AG09309 (cell line): Measurements from ENCODE around the gene MTTP.

Source experiments
- DNase-seq: peaks from one replicate; pipeline ENCODE4 v3.0.0-alpha.2; 2010; ENCODE audit warnings: low read depth
- H3K4me3 ChIP-seq: 2 replicates; pipeline ENCODE4 v1.5.1; 2011; ENCODE audit warnings: mild to moderate bottlenecking, low read depth, low read length, moderate library complexity; ENCODE audit not compliant: control insufficient read depth
- CTCF ChIP-seq: IDR thresholded peaks from 2 replicates; pipeline ENCODE4 v1.5.1; 2011; ENCODE audit warnings: mild to moderate bottlenecking, low read depth, low read length, inconsistent platforms; ENCODE audit not compliant: insufficient read depth, control insufficient read depth; ENCODE audit errors: missing control alignments

MTTP gene

DNA sequence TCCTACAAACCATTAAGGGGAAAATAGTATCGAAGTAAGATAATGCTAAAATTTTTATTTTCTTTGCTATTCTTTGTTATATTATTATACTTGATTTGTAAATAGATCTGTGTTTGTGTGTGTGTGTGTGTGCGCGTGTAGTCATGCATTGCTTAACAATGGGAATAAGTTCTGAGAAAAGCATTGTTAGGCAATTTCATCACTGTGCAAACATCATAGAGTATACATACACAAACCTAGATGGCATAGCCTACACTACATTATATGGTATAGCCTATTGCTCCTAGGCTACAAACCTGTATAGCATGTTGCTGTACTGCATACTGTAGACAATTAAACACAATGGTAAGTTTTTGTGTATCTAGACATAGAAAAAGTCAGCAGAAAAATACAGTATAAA, 17.1 kb downstream of the MTTP start:
- no peak overlapping the region for H3K4me3 ChIP-seq
- no peak for TF ChIP-seq CTCF
- DNase-seq = no peak

DNA sequence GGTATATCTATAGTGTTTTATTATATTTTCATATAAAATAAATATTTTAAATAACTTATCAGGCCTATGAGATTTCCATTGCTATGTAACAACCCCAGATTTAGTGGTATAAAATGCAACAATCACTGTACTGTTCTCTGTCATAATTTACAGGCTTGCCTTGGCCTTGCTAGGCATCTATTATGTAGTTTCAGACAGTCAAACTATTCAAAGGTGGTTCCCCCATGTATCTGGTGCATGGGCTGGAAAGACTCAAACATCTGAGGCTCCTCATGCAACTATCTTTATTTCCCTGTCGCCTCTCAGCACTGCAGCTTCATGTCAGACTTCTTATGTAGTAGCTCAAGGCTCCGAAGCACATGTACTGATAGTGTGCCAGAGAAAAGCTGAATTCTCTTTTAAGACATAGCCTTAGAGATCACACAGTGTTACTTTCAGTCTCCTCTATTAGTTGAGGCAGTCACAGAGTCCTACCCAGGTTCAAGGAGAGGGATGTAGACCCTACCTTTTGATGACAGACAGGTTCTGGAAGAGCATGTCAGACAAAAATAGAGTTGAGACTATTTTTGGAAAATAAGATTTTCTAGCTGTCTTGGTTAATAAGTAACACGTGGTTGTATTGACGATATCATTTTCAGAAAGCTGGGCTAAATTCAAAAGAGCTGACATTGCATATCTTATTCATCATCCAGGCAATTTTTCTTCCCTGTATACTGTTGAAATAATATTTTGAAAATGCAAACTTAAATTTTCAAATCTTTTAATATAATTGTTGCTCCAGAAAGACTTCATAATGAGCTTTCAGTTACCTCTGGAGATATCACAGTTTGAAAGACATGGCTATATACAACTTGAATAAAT, 19.4 kb downstream of the MTTP start:
- H3K4me3 ChIP-seq = no peak overlapping the region
- TF ChIP-seq CTCF = no peak
- DNase-seq = no peak

- no peak overlapping the region for H3K4me3 ChIP-seq
- DNase-seq = no peak
- TF ChIP-seq CTCF = no peak
These were observed 20.2 kb downstream of the MTTP start for GRCh38 chr4:99594818-99595217.

GRCh38 chr4:99606716-99607115, 32.1 kb downstream of the MTTP start:
- no peak for DNase-seq
- no peak overlapping the region for H3K4me3 ChIP-seq
- TF ChIP-seq CTCF = no peak

- no peak overlapping the region for H3K4me3 ChIP-seq
- no peak for TF ChIP-seq CTCF
- DNase-seq = no peak
These were observed 33.8 kb downstream of the MTTP start for GRCh38 chr4:99608417-99608816.

GRCh38 chr4:99610605-99611175, 36.1 kb downstream of the MTTP start:
- no peak for TF ChIP-seq CTCF
- no peak overlapping the region for H3K4me3 ChIP-seq
- no peak for DNase-seq
